ENCODE results near the gene SPATA13. TPM values are rescaled to one million over a fixed set of nuclear protein-coding genes. Genes with fewer than 3 reads are reported as not detected.
"Not testable (repeated sequence)": the region's sequence is repeated elsewhere in the genome, so short reads cannot be mapped to it uniquely, and the experiment has no call there.

SPATA13 gene
- total and polyA plus RNA-seq, 12 donors: 3.3 to 21.4 (median 10.2) TPM

DNA sequence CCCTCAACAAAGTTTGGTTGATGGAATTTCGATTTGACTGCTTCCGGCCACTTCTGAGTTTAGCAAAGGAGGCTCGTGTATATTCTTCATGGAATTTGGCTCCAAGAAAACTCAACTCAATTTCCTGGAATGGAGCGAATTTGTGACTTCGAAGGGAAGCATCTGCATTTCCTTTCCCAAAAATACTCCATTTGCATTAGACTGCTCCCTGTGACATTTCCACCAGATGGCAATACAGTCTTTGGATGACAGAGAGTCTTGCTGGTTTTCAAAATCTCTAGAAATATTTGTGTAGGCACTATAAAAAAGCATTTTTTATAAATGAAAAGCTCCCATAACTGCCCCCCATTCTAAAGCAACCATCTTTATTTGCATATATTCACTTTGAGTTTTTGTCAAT, 152.9 kb downstream of the SPATA13 start:
- Histone ChIP-seq H3K27ac (peak overlapping the region in 2 of 10 donors; percentile 3), H3K9me3 (no peaks in the 10 kb centered on the region), H3K36me3 (no peaks in the 10 kb centered on the region), H3K4me3 (no peak overlapping the region), H3K4me1 (peaks cover 0 to 27% (median 8%) of the 10 kb centered on the region in 9 donors), H3K27me3 (no peaks in the 10 kb centered on the region)
- peak in 8 of 9 donors; percentile 11 to 67 (median 46) for TF ChIP-seq CTCF (IDR thresholded peaks at IDR 0.05)
- ATAC-seq (peak in 3 of 8 donors; percentile 38 to 47 (median 46)), DNase-seq (no peak)
- WGBS, 2 donors: 35 to 42% methylated on average over 5 of the region's 5 CpGs
- intact Hi-C loops (cut with DNase I): loop anchor here in 1 of 10 donors (5.0 kb wide), 1 partner anchor 359 kb away; no protein-coding TSS in a partner anchor

DNA sequence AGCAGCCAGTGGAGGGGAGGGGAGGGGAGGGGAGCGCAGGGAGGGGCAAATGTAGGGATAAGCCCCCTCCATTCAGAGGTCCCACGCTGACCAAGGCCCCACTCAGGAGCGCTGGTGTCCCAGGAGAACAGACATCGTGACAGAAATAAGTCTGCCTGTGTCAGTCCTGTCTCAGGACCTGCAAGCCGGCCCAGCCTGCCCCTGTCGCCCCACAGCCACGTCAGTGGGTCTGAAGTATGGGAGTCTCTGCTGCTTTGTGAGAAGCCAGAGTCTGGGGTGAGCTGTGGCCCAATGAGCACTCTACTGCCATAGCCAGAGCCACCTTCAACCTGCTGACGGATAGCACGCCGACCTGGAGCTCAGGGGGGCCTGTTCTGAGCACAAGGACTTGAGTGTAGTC, 157.3 kb downstream of the SPATA13 start:
- WGBS, 2 donors: 83 to 92% methylated on average over 7 to 8 of the region's 10 CpGs
- H3K27ac ChIP-seq; intact Hi-C loops (cut with DNase I); DNase-seq; H3K9me3 ChIP-seq; H3K36me3 ChIP-seq; H3K4me3 ChIP-seq; ATAC-seq; H3K27me3 ChIP-seq: not testable (repeated sequence)
- H3K4me1 ChIP-seq: peaks cover 0 to 13% (median 0%) of the 10 kb centered on the region in 9 donors

DNA sequence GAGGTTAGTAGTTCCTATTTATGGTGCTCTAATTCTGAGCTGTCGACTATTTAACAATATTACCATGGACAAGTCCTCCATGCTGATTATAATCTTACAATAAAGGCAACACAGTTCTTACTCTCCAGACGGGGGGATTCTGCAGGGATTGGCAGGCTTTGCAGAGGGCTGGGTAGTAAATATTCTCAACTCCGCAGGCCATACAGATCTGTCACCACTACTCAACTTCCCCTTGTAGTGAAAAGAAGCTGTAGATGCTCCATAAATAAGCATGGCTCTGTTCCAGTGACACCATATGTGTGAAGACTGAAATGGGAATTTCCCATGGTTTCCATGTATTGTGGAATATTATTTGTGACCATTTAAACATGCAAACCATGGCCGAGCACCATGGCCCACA, 158.4 kb downstream of the SPATA13 start:
- 54 to 56% methylated on average over 4 of the region's 4 CpGs for WGBS, 2 donors
- H3K27ac ChIP-seq; ATAC-seq; intact Hi-C loops (cut with DNase I); H3K4me1 ChIP-seq; H3K4me3 ChIP-seq; H3K27me3 ChIP-seq; DNase-seq; H3K36me3 ChIP-seq; H3K9me3 ChIP-seq: not testable (repeated sequence)

DNA sequence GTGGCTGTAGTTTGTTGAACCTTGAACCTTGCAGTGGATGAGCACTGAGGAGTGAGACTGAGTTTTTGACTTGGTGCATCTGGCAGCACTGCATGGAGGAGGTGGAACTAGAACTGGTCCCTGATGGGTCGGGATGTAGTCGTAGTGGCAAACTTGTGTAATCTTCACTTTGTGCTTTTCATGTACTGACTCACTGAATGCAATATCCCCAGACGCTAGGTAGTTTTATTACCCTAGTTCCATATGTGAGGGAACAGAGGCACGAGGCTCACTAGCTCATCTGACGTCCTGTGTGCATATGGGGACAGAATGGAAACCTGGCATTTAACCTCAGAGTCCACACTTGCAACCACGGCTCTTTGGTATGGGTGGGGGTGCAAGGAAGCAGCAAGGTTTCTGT, 159.1 kb downstream of the SPATA13 start:
- not testable (repeated sequence) for ATAC-seq, H3K4me1 ChIP-seq, DNase-seq, H3K36me3 ChIP-seq, H3K27ac ChIP-seq, H3K9me3 ChIP-seq, H3K27me3 ChIP-seq, H3K4me3 ChIP-seq
- intact Hi-C loops (cut with DNase I): loop anchor here in 2 of 10 donors (5.0 kb wide), 1 partner anchor 427 kb away; no protein-coding TSS in a partner anchor
- 92 to 93% methylated on average over 6 of the region's 6 CpGs for WGBS, 2 donors

DNA sequence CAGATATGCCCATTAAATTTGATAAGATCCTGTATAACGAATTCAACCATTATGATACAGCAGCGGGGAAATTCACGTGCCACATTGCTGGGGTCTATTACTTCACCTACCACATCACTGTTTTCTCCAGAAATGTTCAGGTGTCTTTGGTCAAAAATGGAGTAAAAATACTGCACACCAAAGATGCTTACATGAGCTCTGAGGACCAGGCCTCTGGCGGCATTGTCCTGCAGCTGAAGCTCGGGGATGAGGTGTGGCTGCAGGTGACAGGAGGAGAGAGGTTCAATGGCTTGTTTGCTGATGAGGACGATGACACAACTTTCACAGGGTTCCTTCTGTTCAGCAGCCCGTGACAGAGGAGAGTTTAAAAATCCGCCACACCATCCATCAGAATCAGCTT, 160.9 kb downstream of the SPATA13 start:
- whole genome bisulfite sequencing, 2 donors: 87 to 93% methylated on average over 8 of the region's 8 CpGs
- not testable (repeated sequence) for ATAC-seq, DNase-seq, H3K9me3 ChIP-seq, H3K36me3 ChIP-seq, H3K4me3 ChIP-seq, H3K27ac ChIP-seq, H3K4me1 ChIP-seq
- intact Hi-C loops (cut with DNase I): loop anchor here in 2 of 10 donors (5.0 kb wide), 1 partner anchor 429 kb away; no protein-coding TSS in a partner anchor
- peaks cover 0 to 15% (median 0%) of the 10 kb centered on the region in 7 donors for H3K27me3 ChIP-seq

GRCh38 chr13:24322470-24322869, 161.9 kb downstream of the SPATA13 start:
- WGBS, 2 donors: 71 to 80% methylated on average over 2 of the region's 2 CpGs
- DNase-seq, H3K36me3 ChIP-seq, H3K27ac ChIP-seq, ATAC-seq, H3K9me3 ChIP-seq, H3K4me3 ChIP-seq, H3K4me1 ChIP-seq: not testable (repeated sequence)
- intact Hi-C loops (cut with DNase I): loop anchor here in 2 of 10 donors (5.0 kb wide), 1 partner anchor 430 kb away; no protein-coding TSS in a partner anchor
- peaks cover 0 to 25% (median 6%) of the 10 kb centered on the region in 7 donors for H3K27me3 ChIP-seq

DNA sequence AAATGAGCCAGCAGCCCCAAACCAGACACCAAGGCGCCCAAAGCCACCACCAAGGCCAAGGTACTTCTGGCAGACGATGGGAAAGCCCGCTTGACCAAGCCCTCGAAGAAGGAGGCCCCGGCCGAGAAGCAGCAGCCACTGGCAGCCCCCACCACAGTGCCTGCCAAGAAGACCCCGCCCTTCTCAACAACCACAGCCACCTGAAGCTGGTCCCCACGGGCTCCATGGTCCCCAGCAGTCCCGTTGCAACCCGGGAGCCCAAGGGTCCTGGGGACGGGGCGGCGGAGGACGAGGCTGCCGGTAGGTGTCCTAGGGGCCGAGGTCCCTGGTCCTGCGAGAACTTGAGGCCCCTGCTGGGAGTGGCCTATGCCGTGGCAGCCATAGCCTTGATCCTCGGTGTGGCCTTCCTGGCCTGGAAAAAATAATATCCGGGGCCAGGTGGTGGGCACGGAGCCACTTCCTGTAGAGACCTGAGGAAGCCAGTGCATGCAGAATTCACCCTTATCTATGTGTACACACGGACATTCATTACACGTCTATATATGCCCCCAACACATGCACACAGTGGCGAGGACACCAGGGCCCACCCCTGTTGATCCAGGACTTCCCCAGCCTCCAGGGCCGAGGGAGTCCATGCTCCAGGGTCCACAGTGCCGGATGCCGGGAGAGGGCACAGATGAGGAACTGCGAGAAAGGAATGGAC, 162.7 kb downstream of the SPATA13 start:
- H3K27ac ChIP-seq: no peak overlapping the region
- peaks cover 0 to 5% (median 0%) of the 10 kb centered on the region in 9 donors for H3K4me1 ChIP-seq
- no peak for ATAC-seq
- WGBS, 2 donors: 84 to 87% methylated on average over 28 of the region's 28 CpGs
- H3K36me3 ChIP-seq: no peaks in the 10 kb centered on the region
- intact Hi-C loops (cut with DNase I): loop anchor here in 2 of 10 donors (5.0 kb wide), 1 partner anchor 431 kb away; no protein-coding TSS in a partner anchor
- no peak for TF ChIP-seq CTCF (IDR thresholded peaks at IDR 0.05)
- DNase-seq: no peak
- no peak overlapping the region for H3K4me3 ChIP-seq
- peaks cover 0 to 32% (median 9%) of the 10 kb centered on the region in 7 donors for H3K27me3 ChIP-seq
- H3K9me3 ChIP-seq: no peaks in the 10 kb centered on the region
